ENCODE measurements around the gene BRD4. TPM values are rescaled to one million over a fixed set of nuclear protein-coding genes. Genes with fewer than 3 reads are reported as not detected.

The BRD4 gene
- 10 to 100 TPM; 43.9 to 63.3 TPM for total RNA-seq
- long read RNA-seq, partial matches to known transcripts = 6 of 9 reads
- long read RNA-seq, other reads (novel, unspliced or antisense) = 3 of 9 reads

DNA sequence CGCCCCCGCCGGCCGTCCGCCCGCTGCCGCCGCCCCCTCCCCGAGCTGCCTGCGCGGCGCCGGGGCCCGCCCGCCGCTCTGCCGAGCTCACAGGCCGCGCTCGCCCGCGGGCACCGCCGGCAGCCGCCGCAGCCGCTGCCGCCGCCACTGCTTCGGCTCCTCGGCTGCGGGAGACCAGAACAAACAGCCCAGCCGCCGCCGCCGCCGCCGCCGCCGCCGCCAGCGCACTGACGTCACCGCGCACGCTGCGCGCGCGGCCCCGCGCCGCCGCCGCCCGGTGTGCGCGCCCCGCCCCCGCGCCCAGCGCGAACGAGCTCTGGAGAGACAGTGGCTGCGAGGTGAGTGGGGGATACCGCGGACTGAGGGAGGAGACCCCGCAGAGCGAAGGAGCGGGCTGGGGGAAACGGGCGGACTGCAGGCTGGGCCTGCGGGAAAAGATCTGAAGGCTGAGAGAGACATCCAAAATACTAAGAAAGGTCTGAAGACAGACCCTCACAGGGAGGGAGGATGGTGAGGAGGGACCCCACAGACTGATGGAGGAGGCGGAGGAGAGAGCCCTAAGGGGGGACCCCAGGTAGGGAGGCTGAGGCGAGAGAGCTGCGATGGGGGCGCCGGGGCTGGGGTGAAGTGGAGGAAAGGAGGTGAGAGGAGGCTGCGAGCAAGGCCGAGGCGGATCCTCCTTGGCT is at the start of gene BRD4:
Gene BRD4 (minus strand): TSS at position 229 of the 686 bp plus-strand sequence. CDS start 59,440 bp downstream, outside the sequence.
- intact Hi-C loops (cut with DNase I) = loop anchor here in 1 of 2 donors (5.0 kb wide), 1 partner anchor 65 kb away; no protein-coding TSS in a partner anchor
- peak; percentile 74 to 84 for ATAC-seq

DNA sequence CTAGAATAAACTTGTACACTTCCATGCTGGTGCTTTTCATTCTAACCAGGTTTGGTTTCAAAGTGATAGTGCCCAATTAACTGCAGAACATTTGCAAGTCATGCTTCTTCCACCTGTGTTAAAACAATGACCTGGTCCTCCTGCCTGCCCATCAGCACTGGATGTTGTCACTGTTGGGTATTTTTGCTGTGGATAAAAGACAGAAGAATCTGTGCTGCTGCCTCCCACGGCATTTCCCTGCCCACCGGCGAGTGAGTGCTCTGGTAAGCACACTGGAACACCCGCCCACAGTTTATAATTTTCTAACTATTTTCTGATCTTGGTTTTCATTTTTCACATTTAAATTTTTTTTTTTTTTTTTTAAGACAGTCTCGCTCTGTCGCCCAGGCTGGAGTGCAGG is 49.5 kb upstream of the BRD4 start:
- ATAC-seq (no peak), DNase-seq (no peak)
- intact Hi-C loops (cut with DNase I) = no loop called here

More for the DNA sequence above, at the start of gene BRD4:
- DNase-seq = peak; percentile 81

DNA sequence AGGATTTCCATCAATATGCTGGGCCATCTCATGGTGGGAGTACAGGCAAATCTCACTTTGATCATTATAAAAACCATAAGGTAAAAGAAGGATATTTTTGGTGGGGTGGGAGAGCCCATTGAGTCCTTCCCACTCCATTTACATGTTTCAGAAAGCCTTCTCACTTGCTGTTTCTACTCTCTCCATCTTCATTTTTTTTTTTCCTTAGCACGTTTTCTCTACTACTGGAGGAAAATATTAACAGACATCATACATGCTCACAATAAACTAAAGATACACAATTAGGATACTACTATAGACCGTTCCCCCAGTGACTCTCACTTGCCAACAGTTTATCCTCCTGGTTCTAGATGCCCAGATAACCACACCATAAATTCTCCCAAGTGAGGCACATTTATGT is 49.1 kb upstream of the BRD4 start:
- DNase-seq (no peak), ATAC-seq (no peak)
- intact Hi-C loops (cut with DNase I) = no loop called here

DNA sequence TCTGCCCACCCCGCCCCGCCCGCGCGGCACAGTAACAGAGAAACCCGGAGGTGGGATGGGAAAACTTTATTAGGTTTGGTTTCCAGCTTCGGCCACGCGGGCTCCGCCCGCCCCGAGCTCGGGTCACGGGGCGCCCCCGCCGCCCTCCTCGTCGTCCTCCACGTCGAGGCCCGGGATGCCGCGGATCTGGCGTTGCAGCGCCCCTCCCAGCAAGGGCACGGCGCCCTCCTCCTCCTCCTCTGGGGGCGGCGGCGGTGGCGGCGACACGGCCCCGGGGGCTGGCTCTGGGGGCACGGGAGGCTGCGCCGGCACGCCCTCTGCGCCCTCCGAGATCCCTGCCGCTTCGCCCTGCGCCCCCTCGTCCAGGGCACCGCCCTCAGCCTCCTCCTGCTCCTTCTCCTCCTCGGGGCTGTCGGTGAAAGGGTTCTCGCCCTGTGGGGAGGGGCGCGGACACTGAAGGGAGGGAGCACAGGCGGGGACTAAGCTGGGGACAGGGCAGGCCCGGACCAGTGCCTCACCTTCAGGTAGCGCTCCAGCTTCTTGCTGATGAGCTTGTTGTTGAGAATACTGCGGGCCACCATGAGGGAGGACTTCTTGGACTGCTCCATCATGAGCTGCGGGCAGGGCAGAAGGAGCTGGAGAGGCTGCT is 47.8 kb upstream of the BRD4 start:
- DNase-seq = peak; percentile 63
- ATAC-seq = peak; percentile 8 to 36
- intact Hi-C loops (cut with DNase I) = loop anchor here (5.0 to 10.0 kb wide), 2 partner anchors 115 to 118 kb away; no protein-coding TSS in a partner anchor

DNA sequence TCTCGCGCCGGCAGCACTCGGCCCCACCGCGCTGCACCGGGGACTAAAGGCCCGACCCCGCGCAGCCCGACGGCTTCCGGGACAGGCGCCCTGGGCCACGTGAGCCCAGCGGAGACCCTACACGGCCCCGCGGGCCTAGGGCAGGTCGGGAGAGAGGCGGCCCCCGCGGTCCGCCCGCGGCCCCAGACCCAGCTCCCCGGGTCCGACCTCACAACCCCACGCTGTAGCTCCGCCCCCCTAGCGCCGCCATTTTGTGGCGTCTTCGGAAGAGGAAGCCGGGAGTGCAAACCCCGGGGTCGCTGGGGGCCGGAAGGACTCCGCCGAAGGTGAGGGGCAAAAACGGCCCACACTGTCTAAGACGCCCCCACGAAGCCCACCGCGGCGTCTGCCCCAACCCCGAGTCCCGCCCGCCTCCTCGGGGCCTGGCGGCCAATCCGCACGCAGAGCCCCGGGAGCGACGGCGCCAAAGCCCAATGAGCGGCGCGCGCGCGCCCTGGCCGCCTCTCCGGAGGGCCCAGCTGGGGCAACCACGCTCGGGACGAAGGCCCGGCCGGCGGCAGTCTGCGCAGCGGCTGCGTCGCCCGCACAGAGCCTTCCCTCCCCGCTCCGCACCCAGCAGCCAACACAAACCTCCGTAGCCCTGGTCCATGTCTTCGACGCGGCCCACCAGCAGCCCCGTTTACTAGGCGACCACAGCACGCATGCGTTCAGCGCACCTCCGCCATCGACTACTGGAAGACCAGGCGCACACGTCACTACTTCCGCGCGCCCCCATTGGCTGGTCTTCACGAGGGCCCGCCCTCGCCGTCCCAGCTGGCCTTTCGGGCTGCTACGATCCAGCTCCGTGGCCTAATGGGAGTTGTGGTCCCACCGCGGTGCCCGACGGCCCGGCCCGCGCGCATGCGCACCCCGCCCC is 47.0 kb upstream of the BRD4 start, which contains the start of gene AKAP8:
Gene AKAP8 (minus strand): TSS at position 705 of the 916 bp plus-strand sequence. CDS start 56 bp downstream, at position 649.
- intact Hi-C loops (cut with DNase I) = loop anchor here (5.0 to 10.0 kb wide), 2 partner anchors 115 to 117 kb away; no protein-coding TSS in a partner anchor
- ATAC-seq (peak; percentile 96 to 97), DNase-seq (peak; percentile 99)

DNA sequence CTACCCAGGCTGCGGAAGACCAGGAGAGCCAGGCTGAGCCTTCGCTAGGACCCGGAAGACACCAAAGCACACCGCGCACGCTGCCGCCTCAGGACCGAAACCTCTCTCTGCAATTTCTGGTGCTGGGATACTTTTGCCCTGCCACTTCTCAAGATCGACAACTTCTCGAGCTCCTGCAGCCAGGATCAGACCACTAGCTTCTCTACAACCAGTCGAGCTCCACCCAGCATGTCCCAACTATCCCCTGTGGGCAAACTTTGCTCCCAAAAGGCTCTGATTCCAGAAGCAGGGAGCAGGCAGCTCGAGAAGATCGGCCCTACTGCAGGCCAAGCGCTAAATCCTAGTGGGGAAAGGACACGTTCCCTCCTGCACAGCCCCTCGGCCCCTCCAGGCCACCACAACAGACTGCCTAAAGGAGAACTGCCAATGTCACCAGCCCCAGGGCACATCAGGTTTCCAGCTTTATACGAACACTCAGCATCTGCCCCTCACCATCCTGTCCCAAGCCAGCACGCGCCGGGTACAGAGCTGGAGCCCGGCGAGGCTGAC is 46.3 kb upstream of the BRD4 start:
- DNase-seq (no peak), ATAC-seq (peak; percentile 4 to 5)
- intact Hi-C loops (cut with DNase I) = loop anchor here (5.0 to 10.0 kb wide), 2 partner anchors 114 to 116 kb away; no protein-coding TSS in a partner anchor

DNA sequence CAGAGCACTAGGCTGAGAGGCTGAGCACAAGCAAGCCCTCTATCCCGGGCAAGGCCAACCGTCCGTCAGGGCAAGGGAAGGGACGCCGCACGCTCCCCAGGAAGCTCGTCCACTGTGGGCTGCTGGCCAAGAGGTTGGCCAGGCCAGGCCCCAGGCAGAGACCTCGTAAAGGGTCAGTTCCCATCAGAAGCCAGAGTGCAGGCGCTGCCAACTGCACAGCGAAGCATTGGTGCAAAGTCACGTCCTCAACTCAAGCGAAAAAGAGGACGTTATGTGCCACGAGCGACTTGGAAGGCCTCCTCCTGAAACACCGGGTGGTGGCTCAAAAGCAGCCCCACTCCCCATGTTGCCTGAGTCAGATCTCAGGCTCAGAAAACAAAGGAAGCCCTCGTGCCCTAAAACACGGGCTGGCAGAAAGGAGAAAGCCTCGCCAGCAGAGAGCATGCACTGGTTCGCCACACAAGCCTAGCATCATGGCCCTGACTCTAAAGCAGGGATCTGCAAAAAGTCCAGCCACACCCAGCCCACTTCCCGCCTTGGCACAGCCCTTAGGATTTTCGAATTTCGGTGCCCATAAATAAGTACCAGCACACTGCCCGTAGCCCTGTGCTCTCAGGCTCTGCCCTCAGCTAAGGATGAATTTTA is 42.6 kb upstream of the BRD4 start:
- intact Hi-C loops (cut with DNase I) = loop anchor here (5.0 to 10.0 kb wide), 2 partner anchors 110 to 113 kb away; no protein-coding TSS in a partner anchor
- ATAC-seq (peak in 1 of 2 donors; percentile 2), DNase-seq (peak; percentile 71)

DNA sequence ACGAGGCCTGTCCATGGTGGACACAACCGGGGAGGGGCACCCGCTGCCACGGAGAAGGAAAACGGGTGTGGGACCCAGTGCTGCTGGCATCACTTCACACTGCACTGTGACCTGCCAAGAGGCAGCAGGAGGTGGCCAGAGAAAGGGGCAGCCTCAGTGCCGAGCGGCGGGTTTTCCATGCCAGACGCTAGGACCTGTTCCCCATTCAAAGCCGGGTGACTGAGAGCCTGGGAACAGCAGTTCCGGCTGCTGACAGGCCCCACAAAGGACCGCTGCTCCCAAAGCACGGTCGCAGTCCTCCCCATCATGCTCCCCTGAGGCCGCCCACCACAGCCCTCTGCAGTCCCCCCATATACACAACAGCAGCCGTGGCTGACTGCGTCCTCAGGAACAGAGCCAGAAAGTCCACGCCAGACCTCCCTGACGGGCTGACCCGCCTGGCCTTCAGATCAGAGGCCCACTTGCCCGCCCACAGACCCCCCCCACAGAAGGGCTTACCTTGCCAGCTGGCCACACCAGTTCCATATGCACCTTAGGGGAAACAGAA is 41.8 kb upstream of the BRD4 start:
- peak; percentile 37 for DNase-seq
- ATAC-seq = no peak
- intact Hi-C loops (cut with DNase I) = loop anchor here in 1 of 2 donors (10.0 kb wide), 1 partner anchor 109 kb away; no protein-coding TSS in a partner anchor

DNA sequence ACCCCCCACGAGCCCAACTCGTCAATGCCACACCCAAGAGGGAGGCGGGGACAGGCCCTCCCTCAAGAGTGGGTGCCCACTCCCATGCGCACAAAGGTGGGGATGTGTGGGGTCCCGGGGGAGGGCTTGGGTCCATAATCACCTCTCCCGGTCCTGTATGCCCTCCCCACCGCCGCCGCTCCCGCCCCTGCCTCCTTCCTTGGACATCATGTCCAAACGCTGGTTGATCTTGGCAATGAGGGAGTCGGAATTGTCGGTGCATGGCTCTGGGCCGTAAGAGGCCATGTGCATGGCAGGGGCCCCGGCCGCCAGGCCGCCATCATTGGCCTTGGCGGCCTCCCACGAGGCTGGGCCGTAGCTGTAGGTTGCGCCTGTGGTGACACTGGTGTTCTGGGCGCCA is 41.3 kb upstream of the BRD4 start:
- no peak for DNase-seq
- intact Hi-C loops (cut with DNase I) = loop anchor here in 1 of 2 donors (10.0 kb wide), 1 partner anchor 109 kb away; no protein-coding TSS in a partner anchor
- no peak for ATAC-seq

DNA sequence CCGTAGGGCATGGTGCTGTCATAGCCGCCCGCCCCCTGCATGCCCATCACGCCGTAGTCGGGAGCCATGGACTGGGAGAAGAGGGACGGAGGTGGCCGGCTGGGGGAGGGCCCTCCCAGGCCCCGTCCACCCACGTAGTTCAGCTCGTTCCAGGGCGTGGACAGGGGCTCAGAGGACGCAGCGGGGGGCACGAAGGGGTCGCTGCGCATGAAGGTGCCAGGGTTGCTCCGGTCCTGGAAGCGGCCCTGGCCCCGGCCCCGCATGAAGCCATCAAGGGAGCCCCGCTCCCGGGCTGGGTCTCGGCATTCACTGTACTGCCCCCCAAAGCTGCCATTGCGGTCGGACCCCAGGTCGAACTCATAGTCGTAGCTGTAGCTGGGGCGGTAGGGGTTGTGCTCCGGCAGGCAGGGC is 40.6 kb upstream of the BRD4 start:
- DNase-seq (no peak), ATAC-seq (no peak)
- intact Hi-C loops (cut with DNase I) = loop anchor here in 1 of 2 donors (10.0 kb wide), 1 partner anchor 108 kb away; no protein-coding TSS in a partner anchor

DNA sequence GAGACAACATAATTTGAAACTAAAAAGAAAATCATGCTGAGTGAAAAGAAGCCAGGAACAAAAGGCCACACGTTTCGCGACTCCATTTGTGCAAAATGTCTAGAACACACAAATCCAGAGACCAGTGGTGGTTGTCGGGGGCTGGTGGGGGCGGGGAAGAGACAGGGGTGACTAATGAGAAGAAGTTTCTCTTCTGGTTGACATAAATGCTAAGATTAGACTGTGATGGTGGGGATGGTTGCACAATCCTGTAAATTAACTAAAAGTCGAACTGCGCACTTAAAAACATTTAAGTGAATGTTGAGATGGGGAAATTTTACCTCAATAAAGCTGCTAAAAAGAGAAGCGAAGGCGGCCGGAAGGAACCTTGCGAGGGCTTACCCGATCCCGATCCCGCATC is 40.1 kb upstream of the BRD4 start:
- intact Hi-C loops (cut with DNase I) = loop anchor here in 1 of 2 donors (10.0 kb wide), 1 partner anchor 108 kb away; no protein-coding TSS in a partner anchor
- no peak for DNase-seq
- ATAC-seq = no peak

DNA sequence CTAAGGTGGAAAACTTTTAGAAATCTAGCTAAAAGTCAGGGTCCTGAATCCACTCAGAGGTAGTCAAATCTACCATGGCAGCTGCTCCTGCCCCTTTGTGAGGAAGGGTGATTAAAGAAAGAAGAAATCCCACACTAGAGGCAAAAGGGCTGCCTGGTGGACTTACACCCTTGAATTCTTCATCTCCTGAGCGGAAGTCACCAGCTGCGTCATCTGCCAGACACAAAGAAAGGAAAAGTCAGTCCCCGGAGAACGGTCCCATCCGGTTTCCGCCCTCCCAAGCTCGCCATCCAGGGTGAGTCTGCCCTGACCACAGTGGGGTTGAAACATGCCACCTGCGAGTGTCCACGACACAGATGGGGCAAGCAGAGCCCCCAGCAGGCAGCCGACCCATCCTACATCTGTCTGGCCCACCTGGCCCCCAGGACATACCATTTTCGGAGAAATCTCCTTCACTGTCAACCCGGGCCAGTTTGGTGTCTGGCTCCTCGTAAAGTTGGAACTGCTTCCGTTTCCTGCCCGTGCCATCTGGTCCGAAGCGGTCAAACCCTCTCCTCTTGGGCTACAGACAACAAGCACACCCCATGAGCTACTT is 39.5 kb upstream of the BRD4 start:
- intact Hi-C loops (cut with DNase I) = loop anchor here in 1 of 2 donors (10.0 kb wide), 1 partner anchor 107 kb away; no protein-coding TSS in a partner anchor
- no peak for ATAC-seq
- no peak for DNase-seq

DNA sequence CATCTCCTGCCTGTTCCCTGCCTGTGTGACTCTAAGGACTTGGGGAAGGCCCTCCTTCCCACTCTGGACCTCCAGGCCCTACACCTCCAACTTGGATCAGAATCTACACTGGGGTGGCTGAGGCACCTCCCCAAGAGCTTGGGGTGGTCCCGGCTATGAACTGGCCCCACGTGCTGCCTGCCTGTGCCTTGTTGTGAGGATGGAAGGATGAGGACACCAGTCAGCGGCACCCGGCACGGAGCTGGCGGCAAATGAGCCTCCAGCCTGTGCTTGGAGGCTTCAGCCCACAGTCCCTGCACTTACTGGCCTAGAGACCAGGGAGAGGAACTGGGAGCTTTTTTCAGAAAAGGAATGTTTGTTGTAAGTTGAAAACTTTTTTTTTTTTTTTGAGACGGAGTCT is 38.8 kb upstream of the BRD4 start:
- ATAC-seq = no peak

DNA sequence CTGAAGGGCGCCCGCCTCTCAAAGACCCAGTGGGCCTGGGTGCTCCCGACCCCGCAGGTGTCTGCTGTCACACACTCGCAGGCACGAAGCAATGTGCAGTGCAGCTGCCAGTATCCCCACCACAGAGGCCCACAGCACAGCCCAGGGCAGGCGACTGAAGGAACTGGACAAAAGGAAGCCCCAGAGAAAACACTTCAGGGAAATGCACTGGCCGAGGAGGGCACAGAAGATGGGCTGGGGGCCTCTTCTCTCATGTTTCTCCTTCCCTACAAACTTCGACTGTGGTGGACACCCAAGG is 37.2 kb upstream of the BRD4 start:
- DNase-seq (no peak), ATAC-seq (no peak)
- intact Hi-C loops (cut with DNase I) = loop anchor here in 1 of 2 donors (5.0 kb wide), 1 partner anchor 87 kb away; no protein-coding TSS in a partner anchor

More for the DNA sequence above, 38.8 kb upstream of the BRD4 start:
- intact Hi-C loops (cut with DNase I) = loop anchor here in 1 of 2 donors (10.0 kb wide), 1 partner anchor 106 kb away; no protein-coding TSS in a partner anchor
- no peak for DNase-seq

DNA sequence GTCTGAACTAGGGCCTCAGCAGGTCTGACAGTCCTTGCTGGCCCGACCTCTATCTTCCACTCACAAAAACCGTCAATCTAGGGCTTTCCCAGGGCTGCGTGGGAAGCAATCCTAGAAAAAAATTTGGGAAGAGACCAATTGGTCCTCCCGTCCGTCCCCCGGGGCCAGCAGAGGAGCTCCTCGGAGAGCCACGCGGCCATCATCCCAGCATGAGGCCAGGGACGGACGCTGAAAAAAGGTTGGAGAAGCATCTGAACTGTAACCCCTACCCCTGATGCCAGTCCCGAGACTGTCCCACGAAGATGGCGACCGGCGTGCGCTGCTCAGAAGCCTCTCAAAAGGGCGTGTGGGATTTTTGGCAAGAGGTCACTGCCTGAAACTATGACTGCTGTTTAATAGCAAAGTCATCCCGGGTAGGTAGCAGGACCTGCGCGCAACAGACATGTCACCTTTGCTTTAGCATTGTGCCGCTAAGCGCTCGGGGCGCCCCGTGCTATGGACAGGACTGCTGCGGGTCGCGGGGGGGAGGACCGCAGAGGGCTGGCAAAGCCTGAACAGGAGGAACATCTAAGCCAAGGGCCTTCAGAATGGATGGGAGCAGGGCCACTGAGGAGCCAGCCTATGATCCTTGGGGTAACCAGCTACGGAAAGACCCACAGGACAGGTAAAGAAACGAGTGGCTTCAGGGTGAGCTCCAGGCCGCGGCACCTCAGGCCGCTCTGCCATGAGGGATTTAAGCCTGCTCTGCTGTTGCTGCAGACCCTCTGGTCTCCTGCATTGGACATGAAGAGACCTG is 36.7 kb upstream of the BRD4 start:
- DNase-seq (no peak), ATAC-seq (no peak)
- intact Hi-C loops (cut with DNase I) = loop anchor here in 1 of 2 donors (5.0 kb wide), 1 partner anchor 87 kb away; no protein-coding TSS in a partner anchor

DNA sequence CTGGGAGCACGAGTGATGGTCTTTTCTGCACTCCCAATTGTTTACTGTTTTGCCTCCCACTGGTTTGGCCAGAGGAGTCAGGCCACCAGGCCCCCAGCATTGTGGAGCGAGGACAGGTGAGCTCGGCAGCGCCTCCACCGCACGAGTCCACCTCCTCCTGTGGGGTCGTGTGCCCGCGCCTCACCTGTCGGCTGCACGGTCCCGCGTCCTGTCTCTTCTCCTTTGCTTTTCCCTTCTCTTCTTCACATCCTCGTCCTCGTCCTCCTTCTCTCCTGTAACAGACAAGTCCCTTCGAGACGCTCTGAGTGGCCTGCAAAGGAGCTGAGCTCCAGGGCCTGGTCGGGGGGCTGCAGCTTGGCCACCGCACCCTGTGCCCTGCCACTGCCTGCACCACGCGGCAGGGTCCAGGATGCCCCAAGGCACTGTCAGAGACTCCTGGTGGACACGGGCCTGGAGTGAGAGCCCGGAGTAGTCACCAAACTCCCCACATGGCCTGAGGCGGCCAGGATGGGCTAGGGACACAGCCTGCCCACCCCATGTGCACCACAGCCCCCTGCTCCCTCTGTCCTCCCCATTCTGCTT is 35.8 kb upstream of the BRD4 start:
- ATAC-seq = no peak
- DNase-seq = no peak
- intact Hi-C loops (cut with DNase I) = loop anchor here in 1 of 2 donors (5.0 kb wide), 1 partner anchor 86 kb away; no protein-coding TSS in a partner anchor

Measured in left cardiac atrium (tissue), 4 donors.